SK-N-SH (cell line): ENCODE measurements around the gene PRM3. TPM values are rescaled to one million over a fixed set of nuclear protein-coding genes. Genes with fewer than 3 reads are reported as not detected.

ENCODE experiments used
- CTCF ChIA-PET: fragments of 300-600, 350-600 bp; formaldehyde crosslinking; extraction: SDS; loops from one replicate; lab custom pipeline; 2021; lab: Yijun Ruan, JAX
- POLR2A ChIA-PET: fragments of 350-600 bp; sonication (Branson Sonifier 250); formaldehyde crosslinking; extraction: SDS; loops from one replicate; lab custom pipeline; 2020; ENCODE audit warnings: antibody characterized with exemption, inconsistent platforms; lab: Yijun Ruan, JAX
- DNase-seq: peaks from one replicate; pipeline ENCODE4 v3.0.0; 2012
- H2AFZ ChIP-seq: fragments of 200-600 bp; sonication (generic); 2 replicates; pipeline ENCODE4 v1.8.1; 2016; ENCODE audit warnings: antibody characterized with exemption, mild to moderate bottlenecking, low read depth
- H3F3A ChIP-seq: fragments of 200-600 bp; sonication (generic); replicated peaks from 2 replicates; pipeline ENCODE3; 2016; ENCODE audit warnings: antibody characterized with exemption, mild to moderate bottlenecking; ENCODE audit not compliant: insufficient read depth
- H3K27ac ChIP-seq, 2 experiments: fragments of 200-500 bp in 1 of 2; fragments of 200-600 bp in 1 of 2; sonication (Bioruptor generic) in 1 of 2; sonication (generic), shearing (Covaris generic) in 1 of 2; 2 replicates each; pipeline versions ENCODE4 v1.5.1 to v1.6.1; 2014 to 2016; ENCODE audit warnings: low read depth in 2 of 2, inconsistent platforms in 1 of 2, low read length in 1 of 2, mild to moderate bottlenecking in 1 of 2, mixed read lengths in 1 of 2
- H3K27me3 ChIP-seq: fragments of 200-600 bp; sonication (generic), shearing (Covaris generic); 2 replicates; pipeline ENCODE4 v1.6.1; 2016; ENCODE audit warnings: mixed run types; ENCODE audit not compliant: insufficient read depth
- H3K36me3 ChIP-seq, 2 experiments: fragments of 200-500 bp in 1 of 2; fragments of 200-600 bp in 1 of 2; sonication (Bioruptor generic) in 1 of 2; sonication (generic) in 1 of 2; replicated peaks in 1 of 2; 2 replicates each; pipeline versions ENCODE3 to v1.5.1; 2014 to 2016; ENCODE audit warnings: low read length in 1 of 2, mild to moderate bottlenecking in 1 of 2; ENCODE audit not compliant: insufficient read depth in 2 of 2, control insufficient read depth in 1 of 2
- H3K4me1 ChIP-seq, 2 experiments: fragments of 200-500 bp in 1 of 2; fragments of 200-600 bp in 1 of 2; sonication (Bioruptor generic) in 1 of 2; sonication (generic), shearing (Covaris generic) in 1 of 2; 2 replicates each; pipeline versions ENCODE4 v1.5.1 to v1.6.1; 2014 to 2016; ENCODE audit warnings: low read depth in 1 of 2, low read length in 1 of 2, mixed run types in 1 of 2; ENCODE audit not compliant: insufficient read depth in 2 of 2, control insufficient read depth in 1 of 2
- H3K4me2 ChIP-seq: fragments of 200-600 bp; sonication (generic), shearing (Covaris generic); 2 replicates; pipeline ENCODE4 v1.6.1; 2017; ENCODE audit warnings: mixed run types
- H3K4me3 ChIP-seq, 2 experiments: fragments of 200-500 bp in 1 of 2; fragments of 200-600 bp in 1 of 2; sonication (Bioruptor generic) in 1 of 2; sonication (generic), shearing (Covaris generic) in 1 of 2; 2 replicates each; pipeline versions ENCODE4 v1.5.1 to v1.8.1; 2014 to 2016; ENCODE audit warnings: low read depth in 2 of 2, inconsistent platforms in 1 of 2, low read length in 1 of 2, mild to moderate bottlenecking in 1 of 2, mixed read lengths in 1 of 2, moderate library complexity in 1 of 2
- H3K79me2 ChIP-seq: fragments of 200-600 bp; sonication (generic); 2 replicates; pipeline ENCODE4 v1.8.1; 2017; ENCODE audit warnings: mild to moderate bottlenecking; ENCODE audit not compliant: insufficient read depth
- H3K9ac ChIP-seq: fragments of 200-600 bp; sonication (generic); 2 replicates; pipeline ENCODE4 v1.6.1; 2017; ENCODE audit warnings: mixed run types
- H3K9me2 ChIP-seq: fragments of 200-600 bp; sonication (generic); 2 replicates; pipeline ENCODE4 v1.6.1; 2017; ENCODE audit warnings: mixed run types
- H3K9me3 ChIP-seq: fragments of 200-600 bp; sonication (generic); 2 replicates; pipeline ENCODE4 v1.6.1; 2017; ENCODE audit warnings: mixed run types, mild to moderate bottlenecking, moderate library complexity
- H4K20me1 ChIP-seq: fragments of 200-600 bp; sonication (generic); 2 replicates; pipeline ENCODE4 v1.6.1; 2017; ENCODE audit warnings: mild to moderate bottlenecking, mixed run types; ENCODE audit not compliant: insufficient read depth
- EP300 ChIP-seq, 2 experiments: IDR thresholded peaks; 2 replicates each; pipeline versions ENCODE4 v1.4.0 to v1.6.1; 2012; ENCODE audit warnings: borderline replicate concordance in 1 of 2, low read depth in 1 of 2, low read length in 1 of 2
- FOXJ3 ChIP-seq: sonication (generic); formaldehyde crosslinking; IDR thresholded peaks from 2 replicates; pipeline ENCODE4 v1.5.1; 2020; ENCODE audit warnings: mild to moderate bottlenecking, missing genetic modification reagents
- FOXM1 ChIP-seq: IDR thresholded peaks from 2 replicates; pipeline ENCODE4 v1.4.0; 2012; ENCODE audit warnings: low read depth, mild to moderate bottlenecking
- GABPA ChIP-seq: IDR thresholded peaks from 2 replicates; pipeline ENCODE4 v1.4.0; 2012; ENCODE audit warnings: low read depth, mild to moderate bottlenecking
- MEF2A ChIP-seq: IDR thresholded peaks from 2 replicates; pipeline ENCODE4 v1.4.0; 2012; ENCODE audit warnings: low read depth, borderline replicate concordance
- NFIC ChIP-seq: IDR thresholded peaks from 2 replicates; pipeline ENCODE4 v1.4.0; 2012; ENCODE audit warnings: borderline replicate concordance
- RAD21 ChIP-seq: IDR thresholded peaks from 2 replicates; pipeline ENCODE4 v1.6.1; 2012; ENCODE audit warnings: mild to moderate bottlenecking, low read length
- RCOR1 ChIP-seq: fragments of 150-350 bp; IDR thresholded peaks from 2 replicates; pipeline ENCODE4 v1.6.1; 2017; ENCODE audit warnings: antibody characterized with exemption, low read length
- RFX5 ChIP-seq: IDR thresholded peaks from 2 replicates; pipeline ENCODE4 v1.6.1; 2012; ENCODE audit warnings: mild to moderate bottlenecking, improper control_type of control experiment, low read length
- SIN3A ChIP-seq: IDR thresholded peaks from 2 replicates; pipeline ENCODE4 v1.6.1; 2012; ENCODE audit warnings: low read depth, mild to moderate bottlenecking, low read length, moderate library complexity, borderline replicate concordance
- SMC3 ChIP-seq: IDR thresholded peaks from 2 replicates; pipeline ENCODE4 v1.6.1; 2012; ENCODE audit warnings: low read depth, low read length, improper control_type of control experiment
- TAF1 ChIP-seq: IDR thresholded peaks from 2 replicates; pipeline ENCODE4 v1.6.1; 2012; ENCODE audit warnings: low read depth, mild to moderate bottlenecking, low read length, moderate library complexity, borderline replicate concordance
- USF1 ChIP-seq: IDR thresholded peaks from 2 replicates; pipeline ENCODE4 v1.4.0; 2012; ENCODE audit warnings: low read depth, borderline replicate concordance
- WGBS: methylation state at CpG from one replicate; pipeline ENCODE4 v1.1.6; 2017; ENCODE audit warnings: low lambda C conversion rate; 5-methylcytosine and 5-hydroxymethylcytosine counted together
- polyA plus RNA-seq, 3 experiments: library from polyadenylated mRNA; depleted of rRNA; stranded (reverse); fragments of >200 nt; gene quantifications; 2 replicates each; pipeline ENCODE4 v1.2.3, GENCODE V29; 2012
- TF ChIP-seq, protein P1 (sequence below): fragments of 150-350 bp; IDR thresholded peaks from 2 replicates; pipeline ENCODE4 v1.6.1; 2016; ENCODE audit warnings: mild to moderate bottlenecking, low read depth, low read length
- TF ChIP-seq, protein P2 (sequence below): fragments of 150-350 bp; IDR thresholded peaks from 2 replicates; pipeline ENCODE4 v1.6.1; 2017; ENCODE audit warnings: antibody characterized with exemption, low read length, low read depth, borderline replicate concordance
- TF ChIP-seq, protein P3 (sequence below): fragments of 200-600 bp; sonication (generic); IDR thresholded peaks from 2 replicates; pipeline ENCODE4 v1.6.1; 2017; ENCODE audit warnings: antibody characterized with exemption, mild to moderate bottlenecking, moderate library complexity
- TF ChIP-seq, protein P4 (sequence below): IDR thresholded peaks from 2 replicates; pipeline ENCODE4 v1.6.1; 2012; ENCODE audit warnings: mild to moderate bottlenecking, low read depth, low read length, moderate library complexity

Gene PRM3
- polyA plus RNA-seq, 1 of the 3 experiments (the other 2 are of a cell fraction) = not detected

DNA sequence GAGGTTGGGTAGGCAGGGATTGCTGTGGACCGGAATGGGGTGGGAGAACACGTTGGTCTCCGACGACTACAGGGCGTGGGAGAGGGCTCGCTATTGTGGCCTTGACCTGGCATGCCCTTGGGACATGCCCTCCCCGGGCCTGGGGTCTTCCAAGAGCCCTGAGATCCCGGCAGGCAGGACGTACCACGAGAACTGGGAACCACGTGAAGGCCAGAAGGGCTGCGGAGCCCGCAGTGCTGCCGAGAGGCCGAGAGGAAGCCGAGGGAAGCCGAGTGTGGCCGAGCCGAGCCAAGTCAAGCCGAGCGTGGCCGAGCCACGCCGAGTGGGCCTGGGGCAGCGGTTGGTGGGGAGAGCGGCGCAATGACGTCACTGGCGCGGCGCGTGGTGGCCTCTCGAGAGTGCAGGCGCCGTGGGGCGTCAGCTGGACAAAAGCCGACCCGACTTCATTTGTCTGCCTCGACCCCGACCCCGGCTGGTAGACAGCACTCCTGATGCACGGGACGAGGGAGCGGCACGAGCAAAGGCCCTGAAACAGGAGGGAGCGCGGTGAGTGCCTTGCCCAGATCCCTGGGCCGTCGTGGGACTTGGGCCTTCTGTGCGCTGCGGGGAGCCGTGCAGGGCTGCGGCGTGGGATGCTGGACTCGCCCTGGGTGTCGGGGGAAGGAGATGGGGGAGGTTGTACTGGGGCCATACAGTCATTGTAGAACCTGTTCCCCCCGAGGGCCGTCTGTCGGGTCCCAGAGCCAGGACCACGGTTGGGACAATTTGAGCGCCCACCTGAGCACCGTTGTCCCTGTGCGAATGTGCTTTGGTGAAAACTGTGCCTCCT lies 24.0 kb downstream of the PRM3 start:
- peaks cover 21% of the 10 kb centered on the region for H4K20me1 ChIP-seq
- POLR2A ChIA-PET = no interaction called here
- no peak overlapping the region for H3K4me2 ChIP-seq
- no peak for TF ChIP-seq TAF1
- TF ChIP-seq, protein P1, sequence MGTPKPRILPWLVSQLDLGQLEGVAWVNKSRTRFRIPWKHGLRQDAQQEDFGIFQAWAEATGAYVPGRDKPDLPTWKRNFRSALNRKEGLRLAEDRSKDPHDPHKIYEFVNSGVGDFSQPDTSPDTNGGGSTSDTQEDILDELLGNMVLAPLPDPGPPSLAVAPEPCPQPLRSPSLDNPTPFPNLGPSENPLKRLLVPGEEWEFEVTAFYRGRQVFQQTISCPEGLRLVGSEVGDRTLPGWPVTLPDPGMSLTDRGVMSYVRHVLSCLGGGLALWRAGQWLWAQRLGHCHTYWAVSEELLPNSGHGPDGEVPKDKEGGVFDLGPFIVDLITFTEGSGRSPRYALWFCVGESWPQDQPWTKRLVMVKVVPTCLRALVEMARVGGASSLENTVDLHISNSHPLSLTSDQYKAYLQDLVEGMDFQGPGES = no peak
- TF ChIP-seq, protein P2, sequence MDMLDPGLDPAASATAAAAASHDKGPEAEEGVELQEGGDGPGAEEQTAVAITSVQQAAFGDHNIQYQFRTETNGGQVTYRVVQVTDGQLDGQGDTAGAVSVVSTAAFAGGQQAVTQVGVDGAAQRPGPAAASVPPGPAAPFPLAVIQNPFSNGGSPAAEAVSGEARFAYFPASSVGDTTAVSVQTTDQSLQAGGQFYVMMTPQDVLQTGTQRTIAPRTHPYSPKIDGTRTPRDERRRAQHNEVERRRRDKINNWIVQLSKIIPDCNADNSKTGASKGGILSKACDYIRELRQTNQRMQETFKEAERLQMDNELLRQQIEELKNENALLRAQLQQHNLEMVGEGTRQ = no peak
- TF ChIP-seq NFIC = no peak
- TF ChIP-seq, protein P3, sequence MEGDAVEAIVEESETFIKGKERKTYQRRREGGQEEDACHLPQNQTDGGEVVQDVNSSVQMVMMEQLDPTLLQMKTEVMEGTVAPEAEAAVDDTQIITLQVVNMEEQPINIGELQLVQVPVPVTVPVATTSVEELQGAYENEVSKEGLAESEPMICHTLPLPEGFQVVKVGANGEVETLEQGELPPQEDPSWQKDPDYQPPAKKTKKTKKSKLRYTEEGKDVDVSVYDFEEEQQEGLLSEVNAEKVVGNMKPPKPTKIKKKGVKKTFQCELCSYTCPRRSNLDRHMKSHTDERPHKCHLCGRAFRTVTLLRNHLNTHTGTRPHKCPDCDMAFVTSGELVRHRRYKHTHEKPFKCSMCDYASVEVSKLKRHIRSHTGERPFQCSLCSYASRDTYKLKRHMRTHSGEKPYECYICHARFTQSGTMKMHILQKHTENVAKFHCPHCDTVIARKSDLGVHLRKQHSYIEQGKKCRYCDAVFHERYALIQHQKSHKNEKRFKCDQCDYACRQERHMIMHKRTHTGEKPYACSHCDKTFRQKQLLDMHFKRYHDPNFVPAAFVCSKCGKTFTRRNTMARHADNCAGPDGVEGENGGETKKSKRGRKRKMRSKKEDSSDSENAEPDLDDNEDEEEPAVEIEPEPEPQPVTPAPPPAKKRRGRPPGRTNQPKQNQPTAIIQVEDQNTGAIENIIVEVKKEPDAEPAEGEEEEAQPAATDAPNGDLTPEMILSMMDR = no peak
- TF ChIP-seq SMC3 = no peak
- no peak for TF ChIP-seq GABPA
- no peak for TF ChIP-seq MEF2A
- no peak for TF ChIP-seq EP300 (IDR thresholded peaks at IDR 0.05; ENCODE audit: borderline replicate concordance in 1 of 2, low read depth in 1 of 2, low read length in 1 of 2)
- TF ChIP-seq RFX5 = no peak
- TF ChIP-seq SIN3A = no peak
- TF ChIP-seq USF1 = no peak
- TF ChIP-seq, protein P4, sequence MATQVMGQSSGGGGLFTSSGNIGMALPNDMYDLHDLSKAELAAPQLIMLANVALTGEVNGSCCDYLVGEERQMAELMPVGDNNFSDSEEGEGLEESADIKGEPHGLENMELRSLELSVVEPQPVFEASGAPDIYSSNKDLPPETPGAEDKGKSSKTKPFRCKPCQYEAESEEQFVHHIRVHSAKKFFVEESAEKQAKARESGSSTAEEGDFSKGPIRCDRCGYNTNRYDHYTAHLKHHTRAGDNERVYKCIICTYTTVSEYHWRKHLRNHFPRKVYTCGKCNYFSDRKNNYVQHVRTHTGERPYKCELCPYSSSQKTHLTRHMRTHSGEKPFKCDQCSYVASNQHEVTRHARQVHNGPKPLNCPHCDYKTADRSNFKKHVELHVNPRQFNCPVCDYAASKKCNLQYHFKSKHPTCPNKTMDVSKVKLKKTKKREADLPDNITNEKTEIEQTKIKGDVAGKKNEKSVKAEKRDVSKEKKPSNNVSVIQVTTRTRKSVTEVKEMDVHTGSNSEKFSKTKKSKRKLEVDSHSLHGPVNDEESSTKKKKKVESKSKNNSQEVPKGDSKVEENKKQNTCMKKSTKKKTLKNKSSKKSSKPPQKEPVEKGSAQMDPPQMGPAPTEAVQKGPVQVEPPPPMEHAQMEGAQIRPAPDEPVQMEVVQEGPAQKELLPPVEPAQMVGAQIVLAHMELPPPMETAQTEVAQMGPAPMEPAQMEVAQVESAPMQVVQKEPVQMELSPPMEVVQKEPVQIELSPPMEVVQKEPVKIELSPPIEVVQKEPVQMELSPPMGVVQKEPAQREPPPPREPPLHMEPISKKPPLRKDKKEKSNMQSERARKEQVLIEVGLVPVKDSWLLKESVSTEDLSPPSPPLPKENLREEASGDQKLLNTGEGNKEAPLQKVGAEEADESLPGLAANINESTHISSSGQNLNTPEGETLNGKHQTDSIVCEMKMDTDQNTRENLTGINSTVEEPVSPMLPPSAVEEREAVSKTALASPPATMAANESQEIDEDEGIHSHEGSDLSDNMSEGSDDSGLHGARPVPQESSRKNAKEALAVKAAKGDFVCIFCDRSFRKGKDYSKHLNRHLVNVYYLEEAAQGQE = no peak
- TF ChIP-seq FOXM1 = no peak
- no peak for TF ChIP-seq RAD21
- no peak for TF ChIP-seq RCOR1
- no peak for TF ChIP-seq FOXJ3
- no peaks in the 10 kb centered on the region for H3K9me2 ChIP-seq
- no peak overlapping the region for H3K27ac ChIP-seq
- peaks cover 1 to 9% of the 10 kb centered on the region in 2 experiments; a peak in 3 of 4 replicates for H3K4me1 ChIP-seq
- H3K9ac ChIP-seq = no peak overlapping the region
- CTCF ChIA-PET = no interaction called here
- H2AFZ ChIP-seq = no peak overlapping the region
- no peaks in the 10 kb centered on the region for H3K9me3 ChIP-seq
- peaks cover 23% of the 10 kb centered on the region for H3F3A ChIP-seq
- H3K4me3 ChIP-seq = no peak overlapping the region
- DNase-seq = no peak
- 94% methylated on average over 44 of the region's 63 CpGs for WGBS
- H3K79me2 ChIP-seq = peaks cover 13% of the 10 kb centered on the region
- H3K36me3 ChIP-seq = peaks cover 3 to 4% of the 10 kb centered on the region in 2 experiments
- H3K27me3 ChIP-seq = no peaks in the 10 kb centered on the region
